ENCODE results near the gene RHO.

RHO gene

GRCh38 chr3:129559565-129560079 lies 31.2 kb downstream of the RHO start:
- no peak for DNase-seq (ENCODE audit: low read depth)

- no peak for DNase-seq (ENCODE audit: low read depth)
Observed at GRCh38 chr3:129560269-129560787, 31.9 kb downstream of the RHO start.

- no peak for DNase-seq (ENCODE audit: low read depth)
Observed at GRCh38 chr3:129560911-129561594, 32.6 kb downstream of the RHO start.

- DNase-seq (ENCODE audit: low read depth), result no peak
Observed at GRCh38 chr3:129561619-129562248, 33.3 kb downstream of the RHO start.

GRCh38 chr3:129562803-129563202 lies 34.4 kb downstream of the RHO start:
- DNase-seq (ENCODE audit: low read depth), result no peak

GRCh38 chr3:129563332-129563731 lies 34.9 kb downstream of the RHO start:
- DNase-seq (ENCODE audit: low read depth), result no peak

- no peak for DNase-seq (ENCODE audit: low read depth)
Observed at GRCh38 chr3:129563850-129564535, 35.6 kb downstream of the RHO start.

GRCh38 chr3:129564981-129565644 lies 36.7 kb downstream of the RHO start:
- DNase-seq (ENCODE audit: low read depth), result no peak

- no peak for DNase-seq (ENCODE audit: low read depth)
Observed at GRCh38 chr3:129565902-129566301, 37.5 kb downstream of the RHO start.

GRCh38 chr3:129567176-129567705 lies 38.8 kb downstream of the RHO start:
- no peak for DNase-seq (ENCODE audit: low read depth)

GRCh38 chr3:129567939-129568338 lies 39.5 kb downstream of the RHO start:
- DNase-seq (ENCODE audit: low read depth), result no peak

- DNase-seq (ENCODE audit: low read depth), result no peak
Observed at GRCh38 chr3:129569856-129570255, 41.4 kb downstream of the RHO start.

GRCh38 chr3:129571605-129572547 lies 43.4 kb downstream of the RHO start:
- DNase-seq (ENCODE audit: low read depth), result no peak

GRCh38 chr3:129572603-129573002 lies 44.2 kb downstream of the RHO start:
- no peak for DNase-seq (ENCODE audit: low read depth)

GRCh38 chr3:129573493-129573892 lies 45.1 kb downstream of the RHO start:
- DNase-seq (ENCODE audit: low read depth), result no peak

GRCh38 chr3:129574206-129574605 lies 45.8 kb downstream of the RHO start:
- no peak for DNase-seq (ENCODE audit: low read depth)

- DNase-seq (ENCODE audit: low read depth), result no peak
Observed at GRCh38 chr3:129575233-129575996, 47.0 kb downstream of the RHO start.

GRCh38 chr3:129575997-129576384 lies 47.6 kb downstream of the RHO start:
- no peak for DNase-seq (ENCODE audit: low read depth)

GRCh38 chr3:129576514-129577352 lies 48.3 kb downstream of the RHO start:
- DNase-seq (ENCODE audit: low read depth), result peak; percentile 28
